Measurements from ENCODE around the gene MYB. TPM values are rescaled to one million over a fixed set of nuclear protein-coding genes. Genes with fewer than 3 reads are reported as not detected.
A peak's percentile ranks its signal among the peaks of the same experiment; 100 is the strongest.

Gene MYB
- polyA plus RNA-seq, 1 experiment, result 0.06 TPM

GRCh38 chr6:135179372-135179771 is 1.7 kb upstream of the MYB start:
- ChIA-PET POLR2A (no interaction called here), CTCF (no interaction called here)
- no peak for DNase-seq (ENCODE audit: low read depth)
- H3K27me3 ChIP-seq (ENCODE audit: control insufficient read depth, insufficient read depth, low read length), result peaks cover 3% of the 10 kb centered on the region; the same call in 1 of the 2 replicates
- TF ChIP-seq CTCF (IDR thresholded peaks at IDR 0.05; ENCODE audit: insufficient read depth, low read depth, low read length), result no peak
- no peaks in the 10 kb centered on the region for H3K36me3 ChIP-seq (ENCODE audit: control insufficient read depth, insufficient read depth, low read length)
- no peak overlapping the region for H3K4me3 ChIP-seq (ENCODE audit: low read depth, low read length)

- no peak for DNase-seq (ENCODE audit: low read depth)
- ChIA-PET CTCF (no interaction called here), POLR2A (no interaction called here)
- H3K27me3 ChIP-seq (ENCODE audit: control insufficient read depth, insufficient read depth, low read length), result peaks cover 3% of the 10 kb centered on the region; the same call in 1 of the 2 replicates
- no peaks in the 10 kb centered on the region for H3K36me3 ChIP-seq (ENCODE audit: control insufficient read depth, insufficient read depth, low read length)
- no peak for TF ChIP-seq CTCF (IDR thresholded peaks at IDR 0.05; ENCODE audit: insufficient read depth, low read depth, low read length)
- peak overlapping the region; percentile 41 for H3K4me3 ChIP-seq (ENCODE audit: low read depth, low read length)
Measured at GRCh38 chr6:135179920-135180541, 1.1 kb upstream of the MYB start.

- TF ChIP-seq CTCF (IDR thresholded peaks at IDR 0.05; ENCODE audit: insufficient read depth, low read depth, low read length), result no peak
- H3K36me3 ChIP-seq (ENCODE audit: control insufficient read depth, insufficient read depth, low read length), result no peaks in the 10 kb centered on the region
- peak overlapping the region; percentile 41 for H3K4me3 ChIP-seq (ENCODE audit: low read depth, low read length)
- no peak for DNase-seq (ENCODE audit: low read depth)
- CTCF ChIA-PET, result interaction anchor here (0.6 kb wide), 1 partner anchor 25 kb away, joined by 3 read pairs; no protein-coding TSS in a partner anchor
- POLR2A ChIA-PET, result no interaction called here
- H3K27me3 ChIP-seq (ENCODE audit: control insufficient read depth, insufficient read depth, low read length), result peaks cover 3% of the 10 kb centered on the region; the same call in 1 of the 2 replicates
Measured at GRCh38 chr6:135181333-135182070, 394 bp downstream of the MYB start.

GRCh38 chr6:135182071-135183001 is 1.2 kb downstream of the MYB start:
- ChIA-PET CTCF (no interaction called here), POLR2A (no interaction called here)
- no peak for DNase-seq (ENCODE audit: low read depth)
- peak overlapping the region; percentile 41 for H3K4me3 ChIP-seq (ENCODE audit: low read depth, low read length)
- TF ChIP-seq CTCF (IDR thresholded peaks at IDR 0.05; ENCODE audit: insufficient read depth, low read depth, low read length), result no peak
- H3K36me3 ChIP-seq (ENCODE audit: control insufficient read depth, insufficient read depth, low read length), result no peaks in the 10 kb centered on the region
- H3K27me3 ChIP-seq (ENCODE audit: control insufficient read depth, insufficient read depth, low read length), result peaks cover 3% of the 10 kb centered on the region; the same call in 1 of the 2 replicates

All from BJ (cell line).